ENCODE data around the gene SLC16A12. TPM values are rescaled to one million over a fixed set of nuclear protein-coding genes. Genes with fewer than 3 reads are reported as not detected.

SLC16A12 gene, protein sequence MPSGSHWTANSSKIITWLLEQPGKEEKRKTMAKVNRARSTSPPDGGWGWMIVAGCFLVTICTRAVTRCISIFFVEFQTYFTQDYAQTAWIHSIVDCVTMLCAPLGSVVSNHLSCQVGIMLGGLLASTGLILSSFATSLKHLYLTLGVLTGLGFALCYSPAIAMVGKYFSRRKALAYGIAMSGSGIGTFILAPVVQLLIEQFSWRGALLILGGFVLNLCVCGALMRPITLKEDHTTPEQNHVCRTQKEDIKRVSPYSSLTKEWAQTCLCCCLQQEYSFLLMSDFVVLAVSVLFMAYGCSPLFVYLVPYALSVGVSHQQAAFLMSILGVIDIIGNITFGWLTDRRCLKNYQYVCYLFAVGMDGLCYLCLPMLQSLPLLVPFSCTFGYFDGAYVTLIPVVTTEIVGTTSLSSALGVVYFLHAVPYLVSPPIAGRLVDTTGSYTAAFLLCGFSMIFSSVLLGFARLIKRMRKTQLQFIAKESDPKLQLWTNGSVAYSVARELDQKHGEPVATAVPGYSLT
- under 0.01 and 0.14 TPM in 2 replicates for total RNA-seq

DNA sequence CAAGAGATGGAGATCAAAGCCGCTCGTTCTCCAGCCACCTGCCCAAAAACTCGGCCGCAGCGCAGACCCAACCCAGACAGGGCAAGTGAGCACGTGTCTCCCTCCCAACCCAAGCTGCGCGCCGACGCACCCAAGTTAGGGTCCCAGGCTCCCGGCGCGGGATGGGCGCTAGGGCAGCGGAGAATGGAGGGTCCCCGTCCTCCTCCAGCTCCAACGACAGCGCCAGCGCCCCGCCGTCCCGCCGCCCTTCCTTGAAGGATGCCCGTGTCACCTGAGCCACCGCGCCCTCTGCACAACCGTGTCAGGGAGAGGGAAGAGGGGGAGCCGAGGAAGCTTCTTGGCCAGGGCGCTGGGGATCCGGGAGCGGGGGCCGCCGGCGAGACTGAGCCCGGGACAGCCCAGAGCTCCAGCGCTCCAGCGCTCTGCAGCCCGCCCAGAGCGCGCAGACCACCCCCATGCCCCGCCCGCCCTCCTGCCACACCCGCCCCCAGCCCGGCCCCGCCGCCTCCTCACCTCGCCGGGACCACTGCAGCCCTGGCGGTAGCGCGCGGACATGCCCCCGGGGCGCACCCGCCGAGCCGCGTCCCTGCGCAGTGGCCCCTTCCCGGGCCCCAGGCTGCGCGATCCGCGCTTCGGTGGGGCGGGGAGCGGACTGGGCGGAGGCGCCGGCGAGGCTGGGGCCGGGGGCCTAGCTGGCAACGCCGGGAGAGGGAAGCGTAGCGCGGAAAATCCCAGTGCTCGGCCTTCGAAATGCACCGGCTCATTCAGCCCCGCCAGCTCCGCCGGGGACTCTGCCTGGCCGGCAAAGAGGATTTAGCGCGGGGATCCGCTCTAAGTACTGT is at the start of gene SLC16A12:
TSS of gene SLC16A12 (minus strand) at position 424 of the 842 bp plus-strand sequence. CDS start 73,016 bp downstream, outside the sequence.

DNA sequence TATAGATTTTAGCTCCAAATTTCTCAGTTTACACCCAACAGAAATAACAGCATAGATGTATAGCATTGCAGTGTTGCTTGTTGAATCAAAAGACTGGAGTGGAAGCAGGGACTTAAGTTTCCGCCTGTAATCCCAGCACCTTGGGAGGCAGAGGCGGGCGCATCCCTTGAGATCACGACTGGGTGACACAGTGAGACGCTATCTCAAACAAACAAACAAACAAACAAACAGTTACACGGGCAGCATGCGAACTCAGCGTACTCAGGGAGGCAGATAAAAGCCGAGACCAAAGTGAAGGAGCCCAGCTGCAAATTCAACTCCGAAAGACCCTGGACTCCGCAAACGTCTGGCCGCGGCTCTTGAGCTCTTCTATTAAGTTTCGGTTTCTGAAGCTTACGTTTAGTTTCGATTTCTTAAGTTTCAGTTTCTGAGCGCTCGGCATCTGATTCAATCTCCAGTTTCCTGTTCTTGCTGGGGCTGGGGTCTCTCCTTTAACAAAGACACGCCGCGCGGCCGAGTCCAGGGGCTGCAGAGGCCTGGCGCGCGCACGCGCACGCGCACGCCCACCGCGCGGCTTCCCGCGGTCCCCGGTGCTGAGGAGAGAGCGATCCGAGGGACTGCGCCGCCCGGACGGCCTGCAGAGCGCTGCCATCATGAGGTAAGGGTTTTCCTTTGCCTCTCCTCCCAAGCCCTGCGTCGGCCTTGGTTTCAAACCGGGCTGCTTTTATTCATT is 121.1 kb downstream of the SLC16A12 start, which contains the start of gene IFIT5:
TSS of gene IFIT5 (plus strand) at position 423 of the 733 bp plus-strand sequence. CDS start at position 654, 231 bp downstream.

DNA sequence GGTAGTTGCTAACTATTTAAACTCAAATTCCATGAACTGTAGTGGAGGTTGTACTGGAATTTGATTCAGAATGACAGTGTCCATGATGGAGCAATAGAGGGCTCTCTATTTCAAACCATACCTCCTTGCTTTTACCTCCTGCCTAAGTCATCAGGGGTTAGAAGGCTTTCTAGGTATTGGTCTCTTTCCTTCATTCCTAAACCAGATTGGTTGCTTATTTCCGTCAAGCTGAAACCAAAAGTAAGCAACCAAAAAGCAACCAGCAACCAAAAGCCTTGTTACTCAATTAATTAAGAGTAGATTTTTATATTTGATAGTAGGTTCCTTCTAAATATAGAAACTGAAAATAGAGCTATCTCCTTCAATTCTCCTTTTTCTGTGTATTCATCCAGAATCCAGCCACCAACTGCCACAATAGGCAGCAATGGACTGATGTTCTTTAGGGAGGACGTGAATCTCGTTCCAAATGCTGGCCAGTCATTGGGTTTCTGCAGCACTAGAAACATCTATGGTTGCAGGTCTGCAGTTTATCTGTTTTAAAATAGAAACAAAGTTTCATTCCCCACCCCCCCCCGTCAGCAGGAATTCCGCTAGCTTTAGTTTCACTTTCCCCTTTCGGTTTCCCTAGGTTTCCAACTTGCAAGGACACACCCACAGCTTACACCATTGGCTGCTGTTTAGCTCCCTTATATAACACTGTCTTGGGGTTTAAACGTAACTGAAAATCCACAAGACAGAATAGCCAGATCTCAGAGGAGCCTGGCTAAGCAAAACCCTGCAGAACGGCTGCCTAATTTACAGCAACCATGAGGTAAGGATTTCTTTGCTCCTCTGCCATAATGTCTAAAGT is 143.3 kb downstream of the SLC16A12 start, which contains the start of gene IFIT1:
TSS of gene IFIT1 (plus strand) at position 717 of the 850 bp plus-strand sequence. CDS start at position 807, 90 bp downstream.

Other genes with a start within 250 kb of the SLC16A12 start
- 5.1 and 6.4 TPM in 2 replicates for gene IFIT2, start 233.5 kb downstream of the SLC16A12 start, total RNA-seq
- gene IFIT3, start 207.6 kb downstream of the SLC16A12 start, total RNA-seq: 3.1 and 6.4 TPM in 2 replicates
- gene IFIT1B, start 157.5 kb downstream of the SLC16A12 start, total RNA-seq: not detected in 2 replicates
- 3.4 and 7.2 TPM in 2 replicates for gene IFIT1, start 143.0 kb downstream of the SLC16A12 start, total RNA-seq
- 7.9 and 15.0 TPM in 2 replicates for gene IFIT5, start 121.0 kb downstream of the SLC16A12 start, total RNA-seq
- 8.2 and 15.9 TPM in 2 replicates for gene PANK1, start 109.6 kb upstream of the SLC16A12 start, total RNA-seq
- 2.7 and 3.4 TPM in 2 replicates for gene KIF20B, start 166.0 kb upstream of the SLC16A12 start, total RNA-seq

All from nasal cavity respiratory epithelium epithelial cell of viscerocranial mucosa (primary cell).